Aorta (tissue), 5 donors: ENCODE data around the gene CNTN5. TPM values are rescaled to one million over a fixed set of nuclear protein-coding genes. Genes with fewer than 3 reads are reported as not detected.

ENCODE experiments used
- ATAC-seq: fragments of 200-7000 bp; cut with Tn5 transposase; one replicate; pipeline ENCODE4 v1.9.1; 2022; ENCODE audit warnings: moderate library complexity; ENCODE audit not compliant: low FRiP score
- DNase-seq, 2 donors: peaks; one replicate each; pipeline ENCODE4 v3.0.0-alpha.2; 2020
- H3K27ac ChIP-seq, 2 donors: one replicate each; pipeline ENCODE4 v1.5.1; 2013; ENCODE audit warnings: low read length in 2 of 2, mild to moderate bottlenecking in 2 of 2, moderate library complexity in 2 of 2, control low read depth in 1 of 2, inconsistent platforms in 1 of 2, low read depth in 1 of 2
- H3K27me3 ChIP-seq, 2 donors: one replicate each; pipeline ENCODE4 v1.6.1; 2013; ENCODE audit warnings: control low read depth in 1 of 2, low read length in 1 of 2, mild to moderate bottlenecking in 1 of 2, moderate library complexity in 1 of 2; ENCODE audit not compliant: insufficient read depth in 2 of 2, control insufficient read depth in 1 of 2
- H3K36me3 ChIP-seq, 2 donors: one replicate each; pipeline ENCODE4 v1.6.1; 2013; ENCODE audit warnings: control low read depth in 1 of 2, low read length in 1 of 2, mild to moderate bottlenecking in 1 of 2; ENCODE audit not compliant: insufficient read depth in 2 of 2, control insufficient read depth in 1 of 2
- H3K4me1 ChIP-seq, 2 donors: one replicate each; pipeline ENCODE4 v1.6.1; 2013; ENCODE audit warnings: low read length in 2 of 2, control low read depth in 1 of 2, mild to moderate bottlenecking in 1 of 2, moderate library complexity in 1 of 2; ENCODE audit not compliant: insufficient read depth in 2 of 2, control insufficient read depth in 1 of 2
- H3K4me3 ChIP-seq, 2 donors: one replicate each; pipeline ENCODE4 v1.5.1; 2013; ENCODE audit warnings: low read length in 2 of 2, control low read depth in 1 of 2, mild to moderate bottlenecking in 1 of 2
- H3K9me3 ChIP-seq: one replicate; pipeline ENCODE4 v1.6.1; 2013; ENCODE audit warnings: mild to moderate bottlenecking, low read length; ENCODE audit not compliant: control insufficient read depth
- WGBS, 2 donors: extraction: QIAGEN DNeasy Blood & Tissue Kit; methylation state at CpG; one replicate each; pipeline ENCODE4 v1.1.7; 2013; 5-methylcytosine and 5-hydroxymethylcytosine counted together
- intact Hi-C, 2 donors: fragments of 100-400 bp; cut with DNase I; formaldehyde crosslinking; loops; one replicate each; pipeline versions ENCODE4 v1.14.2 to v1.15.0; 2022
- polyA plus RNA-seq, 2 donors: library from polyadenylated mRNA; stranded (reverse); fragments of 200-250 nt; gene quantifications; one replicate each; pipeline ENCODE4 v1.2.3, GENCODE V29; 2013
- total RNA-seq, 2 donors: library from RNA; stranded (reverse); fragmentation: NEBNext Ultra II Directional; extraction: Animal tissue kit (Norgen Biotek cat#: 25700); gene quantifications; one replicate each; pipeline ENCODE4 v1.2.1, GENCODE V29; 2021
- donor health status: healthy with polysubstance abuse.
- donor health status: Bipolar disorder and iron deficiency.
- donor health status: DM: no; HTN: no; CAD: no.
- donor health status: DM: no; HTN: no; CAD: no.
- donor health status: DM: yes; HTN: yes; CAD: no.

The CNTN5 gene
- total and polyA plus RNA-seq, 4 donors, result 0.13 to 2.9 (median 0.96) TPM; not detected in 1

GRCh38 chr11:99320769-99321290 is 300.1 kb downstream of the CNTN5 start:
- DNase-seq (no peak), ATAC-seq (no peak)
- H3K4me3 ChIP-seq, result no peak overlapping the region
- intact Hi-C loops, result no loop called here
- H3K9me3 ChIP-seq, result no peaks in the 10 kb centered on the region
- no peaks in the 10 kb centered on the region for H3K27me3 ChIP-seq
- peaks cover 0 to 2% of the 10 kb centered on the region in 2 donors for H3K4me1 ChIP-seq
- H3K36me3 ChIP-seq, result no peaks in the 10 kb centered on the region
- WGBS, 2 donors, result 57 to 60% methylated on average over 4 of the region's 4 CpGs
- no peak overlapping the region for H3K27ac ChIP-seq

GRCh38 chr11:99325847-99326246 is 305.1 kb downstream of the CNTN5 start:
- Histone ChIP-seq H3K4me1 (no peaks in the 10 kb centered on the region), H3K36me3 (no peaks in the 10 kb centered on the region), H3K9me3 (no peaks in the 10 kb centered on the region), H3K27ac (no peak overlapping the region), H3K4me3 (no peak overlapping the region), H3K27me3 (no peaks in the 10 kb centered on the region)
- 80 to 87% methylated on average over 8 of the region's 8 CpGs for WGBS, 2 donors
- intact Hi-C loops, result no loop called here
- DNase-seq, result no peak
- no peak for ATAC-seq

- 92 to 94% methylated on average over 1 of the region's 1 CpG for WGBS, 2 donors
- DNase-seq, result no peak
Measured at GRCh38 chr11:99327066-99327465, 306.3 kb downstream of the CNTN5 start.

GRCh38 chr11:99327527-99327926 is 306.8 kb downstream of the CNTN5 start:
- DNase-seq, result no peak
- Histone ChIP-seq H3K27ac (no peak overlapping the region), H3K9me3 (no peaks in the 10 kb centered on the region), H3K4me3 (no peak overlapping the region), H3K36me3 (no peaks in the 10 kb centered on the region), H3K27me3 (no peaks in the 10 kb centered on the region), H3K4me1 (no peaks in the 10 kb centered on the region)
- intact Hi-C loops, result no loop called here
- WGBS, 2 donors, result 80 to 92% methylated on average over 3 of the region's 3 CpGs
- no peak for ATAC-seq

More at GRCh38 chr11:99327066-99327465, 306.3 kb downstream of the CNTN5 start:
- Histone ChIP-seq H3K4me1 (no peaks in the 10 kb centered on the region), H3K9me3 (no peaks in the 10 kb centered on the region), H3K27me3 (no peaks in the 10 kb centered on the region), H3K36me3 (no peaks in the 10 kb centered on the region), H3K27ac (no peak overlapping the region), H3K4me3 (no peak overlapping the region)
- no peak for ATAC-seq
- intact Hi-C loops, result no loop called here

- H3K27ac ChIP-seq, result no peak overlapping the region
- whole genome bisulfite sequencing, 2 donors, result 87 to 88% methylated on average over 1 of the region's 1 CpG
- intact Hi-C loops, result no loop called here
Measured at GRCh38 chr11:99333621-99334020, 312.9 kb downstream of the CNTN5 start.

GRCh38 chr11:99343117-99343516 is 322.4 kb downstream of the CNTN5 start:
- intact Hi-C loops, result no loop called here
- no peaks in the 10 kb centered on the region for H3K27me3 ChIP-seq
- 77 to 80% methylated on average over 2 of the region's 2 CpGs for WGBS, 2 donors
- ATAC-seq, result no peak
- H3K4me1 ChIP-seq, result no peaks in the 10 kb centered on the region
- H3K4me3 ChIP-seq, result no peak overlapping the region
- DNase-seq, result no peak
- no peak overlapping the region for H3K27ac ChIP-seq
- H3K9me3 ChIP-seq, result no peaks in the 10 kb centered on the region
- no peaks in the 10 kb centered on the region for H3K36me3 ChIP-seq

More at GRCh38 chr11:99333621-99334020, 312.9 kb downstream of the CNTN5 start:
- DNase-seq (no peak), ATAC-seq (no peak)
- Histone ChIP-seq H3K9me3 (no peaks in the 10 kb centered on the region), H3K36me3 (no peaks in the 10 kb centered on the region), H3K4me1 (no peaks in the 10 kb centered on the region), H3K27me3 (no peaks in the 10 kb centered on the region), H3K4me3 (no peak overlapping the region)

- H3K9me3 ChIP-seq, result no peaks in the 10 kb centered on the region
- no peaks in the 10 kb centered on the region for H3K27me3 ChIP-seq
- no peak overlapping the region for H3K4me3 ChIP-seq
- no peak overlapping the region for H3K27ac ChIP-seq
- H3K4me1 ChIP-seq, result peaks cover 3 to 6% of the 10 kb centered on the region in 2 donors
- intact Hi-C loops, result no loop called here
- H3K36me3 ChIP-seq, result no peaks in the 10 kb centered on the region
- DNase-seq, result no peak
- no peak for ATAC-seq
- 16 to 17% methylated on average over 5 of the region's 5 CpGs for WGBS, 2 donors
Measured at GRCh38 chr11:99349151-99349673, 328.5 kb downstream of the CNTN5 start.

GRCh38 chr11:99351624-99352023 is 330.9 kb downstream of the CNTN5 start:
- Histone ChIP-seq H3K27ac (no peak overlapping the region), H3K27me3 (no peaks in the 10 kb centered on the region), H3K4me1 (peaks cover 3 to 6% of the 10 kb centered on the region in 2 donors), H3K4me3 (no peak overlapping the region), H3K9me3 (no peaks in the 10 kb centered on the region), H3K36me3 (no peaks in the 10 kb centered on the region)
- ATAC-seq (no peak), DNase-seq (no peak)
- WGBS, 2 donors, result 4 to 6% methylated on average over 1 of the region's 1 CpG
- intact Hi-C loops, result no loop called here

- no peak for DNase-seq
- Histone ChIP-seq H3K9me3 (no peaks in the 10 kb centered on the region), H3K27ac (no peak overlapping the region), H3K4me1 (peaks cover 3 to 6% of the 10 kb centered on the region in 2 donors), H3K36me3 (no peaks in the 10 kb centered on the region), H3K27me3 (no peaks in the 10 kb centered on the region), H3K4me3 (no peak overlapping the region)
- intact Hi-C loops, result no loop called here
- ATAC-seq, result no peak
- 82 to 88% methylated on average over 5 of the region's 5 CpGs for WGBS, 2 donors
Measured at GRCh38 chr11:99352642-99353041, 331.9 kb downstream of the CNTN5 start.
